GM18526 (cell line): ENCODE results near the gene SPTLC1.

Experiments used
- POLR2A ChIP-seq: IDR thresholded peaks from 3 replicates; pipeline ENCODE4 v1.6.1; 2011; ENCODE audit not compliant: insufficient read length; ENCODE audit errors: extremely low read depth

The SPTLC1 gene

DNA sequence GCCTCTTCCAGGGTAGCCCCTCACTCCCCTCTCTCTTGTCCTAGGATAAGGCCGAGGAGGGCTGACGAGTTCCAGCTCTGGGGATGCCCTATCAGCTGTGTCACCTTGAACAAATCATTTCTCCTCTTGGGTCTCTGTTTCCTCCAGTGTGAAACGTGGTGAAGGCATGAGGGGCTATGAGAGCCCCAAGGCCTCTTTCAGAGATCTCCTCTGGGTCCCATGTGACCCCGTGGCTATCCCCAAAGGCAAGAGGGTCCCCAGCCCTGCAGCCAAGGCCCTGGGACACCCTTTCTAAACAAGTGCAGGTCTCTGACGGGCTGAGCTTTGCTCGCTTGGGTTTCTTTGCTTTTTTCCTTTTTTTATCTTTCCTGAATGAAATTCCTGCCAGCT lies 25.5 kb upstream of the SPTLC1 start:
- no peak for TF ChIP-seq POLR2A

DNA sequence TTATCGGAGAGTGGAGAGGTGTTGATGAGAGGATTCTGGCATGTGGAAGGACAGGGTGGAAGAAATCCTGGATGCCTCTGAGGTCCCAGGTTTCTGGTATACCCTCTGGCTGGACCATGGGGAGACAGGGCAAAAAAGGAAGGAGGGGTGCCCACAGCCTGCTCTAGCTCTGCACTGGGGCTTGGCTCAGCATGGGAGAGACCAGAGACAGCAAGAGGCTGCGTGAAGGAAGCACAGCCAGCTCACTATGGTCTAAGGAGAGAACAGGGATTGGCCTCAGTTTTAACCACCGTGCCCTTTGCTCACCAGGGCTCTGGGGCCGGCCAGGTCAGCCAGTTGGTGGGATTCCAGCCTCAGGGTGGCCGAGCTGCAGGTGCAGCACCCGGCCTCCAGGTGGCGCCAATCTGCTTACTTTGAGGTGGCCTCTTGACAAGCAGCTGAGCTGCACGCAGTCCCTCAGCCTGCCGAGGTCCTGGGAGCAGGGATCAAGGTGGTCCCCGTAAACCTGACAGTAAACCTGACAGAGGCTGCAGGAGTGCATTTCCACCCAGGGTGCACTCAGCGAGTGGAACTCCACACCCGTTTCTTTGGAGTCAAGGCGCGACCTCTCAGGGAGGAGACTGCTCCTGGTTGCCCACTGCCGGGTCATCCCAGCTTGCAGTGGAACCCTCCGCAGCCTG lies 25.0 kb upstream of the SPTLC1 start:
- no peak for TF ChIP-seq POLR2A

DNA sequence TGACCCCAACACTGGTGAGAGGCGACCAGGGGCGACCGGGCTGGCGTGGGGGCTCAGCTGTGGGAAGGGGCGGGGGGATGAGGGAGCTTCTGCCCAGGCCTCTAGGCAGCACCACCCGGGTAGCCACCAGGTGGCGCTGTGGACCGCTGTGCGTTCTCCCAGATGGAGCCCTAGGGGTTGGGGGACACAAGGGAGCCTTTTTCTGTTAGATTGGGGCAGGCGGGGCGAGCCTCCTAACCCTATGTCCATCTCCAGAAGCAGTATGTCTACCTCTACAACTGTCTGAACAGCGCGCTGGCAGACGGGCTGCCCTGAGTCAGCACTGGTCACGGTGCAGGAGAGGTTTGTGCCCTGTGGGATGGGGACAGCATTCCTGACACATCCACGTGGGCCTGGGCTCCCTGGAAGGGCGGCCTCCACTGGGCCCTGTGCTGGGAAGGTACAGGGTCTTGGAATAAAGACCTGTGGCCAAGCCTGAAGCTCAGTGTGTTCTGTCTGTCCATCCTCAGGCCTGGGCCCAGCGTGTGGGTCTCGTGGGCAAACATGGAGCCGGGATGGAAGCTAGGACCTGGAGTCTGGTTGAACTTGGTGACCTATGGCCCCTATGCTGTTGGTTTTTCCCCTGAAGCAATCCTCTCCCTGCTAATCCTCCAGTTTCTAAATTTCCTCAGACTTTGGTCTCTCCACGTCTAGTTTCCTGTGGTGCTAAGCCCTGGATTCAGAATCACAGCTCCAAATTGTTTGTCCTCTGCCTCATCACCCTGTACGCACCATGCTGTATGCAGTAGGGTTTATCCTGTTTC lies 23.1 kb upstream of the SPTLC1 start:
- no peak for TF ChIP-seq POLR2A

DNA sequence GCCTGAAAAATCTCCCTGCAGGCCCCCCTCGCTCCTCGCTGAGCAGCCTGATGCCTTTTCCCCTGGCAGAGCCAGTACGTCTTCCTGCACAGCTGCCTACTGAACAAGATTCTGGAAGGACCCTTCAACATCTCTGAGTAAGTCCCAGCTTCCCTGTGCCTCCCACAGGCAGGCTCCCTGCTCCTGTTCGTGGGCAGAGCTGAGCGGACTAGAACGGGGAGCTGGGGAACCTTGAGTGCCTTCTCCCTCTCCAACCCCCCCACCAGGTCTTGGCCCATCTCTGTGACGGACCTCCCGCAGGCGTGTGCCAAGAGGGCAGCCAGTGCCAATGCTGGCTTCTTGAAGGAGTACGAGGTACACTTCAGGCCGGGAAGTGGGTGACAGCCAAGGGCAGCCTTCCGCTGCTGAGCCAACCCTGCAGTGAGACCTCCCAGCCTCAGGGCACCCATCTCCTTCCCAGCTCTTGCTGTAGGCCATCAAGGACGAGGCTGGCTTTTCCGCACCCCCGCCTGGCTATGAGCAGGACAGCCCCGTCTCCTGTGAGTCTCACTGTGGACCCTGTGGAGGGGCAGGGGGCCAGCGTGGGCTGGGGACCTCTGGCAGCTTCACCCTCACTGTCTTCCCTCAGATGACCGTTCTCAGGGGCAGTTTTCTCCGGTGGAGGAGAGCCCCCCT lies 21.1 kb upstream of the SPTLC1 start:
- TF ChIP-seq POLR2A = no peak

DNA sequence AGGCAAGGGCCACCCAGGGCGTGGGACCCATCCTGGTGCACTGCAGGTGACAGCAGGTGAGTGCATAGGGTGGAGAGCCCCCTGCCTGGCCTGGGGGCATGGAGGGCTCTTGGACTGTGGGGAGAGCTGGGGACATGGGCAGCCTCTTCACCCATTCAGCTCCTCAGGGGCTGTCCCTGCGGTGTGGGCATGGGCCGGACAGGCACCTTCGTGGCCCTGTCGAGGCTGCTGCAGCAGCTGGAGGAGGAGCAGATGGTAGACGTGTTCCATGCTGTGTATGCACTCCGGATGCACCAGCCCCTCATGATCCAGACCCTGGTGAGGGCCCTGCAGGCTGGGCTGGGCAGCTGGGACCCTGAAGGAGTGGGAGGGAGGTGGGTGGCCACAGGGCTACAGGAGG lies 20.4 kb upstream of the SPTLC1 start:
- TF ChIP-seq POLR2A = no peak

DNA sequence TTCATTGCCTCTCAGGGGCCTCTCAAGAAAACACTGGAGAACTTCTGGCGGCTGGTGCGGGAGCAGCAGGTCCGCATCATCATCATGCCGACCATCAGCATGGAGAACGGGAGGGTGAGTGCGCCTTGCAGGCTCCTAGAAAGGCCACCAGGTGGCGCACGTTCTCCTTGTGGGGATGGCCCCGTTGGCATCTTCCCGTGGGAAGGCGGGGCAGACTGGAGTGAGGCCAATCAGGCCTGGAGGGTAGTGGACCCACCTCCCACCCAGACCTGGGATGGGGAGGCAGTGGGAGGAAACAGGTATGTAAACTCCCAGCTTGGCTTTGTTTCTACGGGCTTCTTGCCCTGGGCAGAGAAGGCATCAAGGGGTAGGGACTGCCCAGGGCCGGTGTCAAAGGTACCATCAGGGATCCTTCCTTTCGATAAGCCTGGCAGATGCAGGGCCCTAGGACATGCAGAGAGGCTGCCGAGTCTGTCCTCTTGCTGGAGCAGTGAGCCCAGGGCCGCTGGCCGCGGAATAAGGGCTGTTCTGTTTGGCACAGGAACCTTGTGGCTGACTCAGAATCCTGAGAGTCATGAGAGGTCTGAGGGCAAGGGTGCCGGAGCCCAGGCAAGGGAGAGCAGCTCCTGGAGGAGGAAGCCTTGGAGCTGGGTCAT lies 18.9 kb upstream of the SPTLC1 start:
- TF ChIP-seq POLR2A = no peak

DNA sequence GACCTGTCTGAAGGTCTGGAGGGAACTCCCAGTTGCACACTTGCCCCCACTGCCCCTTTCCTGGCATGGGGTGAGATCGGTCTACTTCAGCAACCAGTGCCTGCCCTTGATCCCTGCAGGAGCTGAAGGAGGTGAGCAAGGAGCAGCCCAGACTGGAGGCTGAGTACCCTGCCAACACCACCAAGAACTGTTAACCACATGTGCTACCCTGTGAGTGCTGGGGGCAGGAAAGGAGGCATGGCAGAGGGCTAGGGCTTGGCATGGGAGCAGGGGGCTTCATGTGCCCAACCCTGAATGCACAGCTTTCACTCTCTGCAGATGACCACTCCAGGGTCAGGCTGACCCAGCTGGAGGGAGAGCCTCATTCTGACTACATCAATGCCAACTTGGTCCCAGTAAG lies 17.3 kb upstream of the SPTLC1 start:
- no peak for TF ChIP-seq POLR2A

DNA sequence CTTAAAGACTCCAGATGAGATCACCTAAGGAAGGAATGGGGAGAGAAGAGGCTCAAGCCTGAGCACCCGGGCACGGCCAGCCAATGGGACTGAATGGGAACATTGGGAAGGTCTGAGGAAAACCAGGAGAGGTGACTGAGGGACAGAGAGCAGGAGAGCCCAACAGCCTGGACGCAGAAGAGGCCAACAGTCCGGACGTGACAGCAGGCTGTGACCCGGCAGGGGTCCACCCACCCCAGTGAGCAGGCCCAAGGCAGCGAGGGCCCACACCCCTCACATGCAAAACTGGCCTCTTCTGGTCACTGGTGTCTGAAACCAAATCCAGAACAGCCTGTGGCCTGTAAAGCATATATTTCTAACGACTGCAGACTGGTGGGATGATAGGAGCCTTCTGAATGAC lies 7.6 kb upstream of the SPTLC1 start:
- no peak for TF ChIP-seq POLR2A

DNA sequence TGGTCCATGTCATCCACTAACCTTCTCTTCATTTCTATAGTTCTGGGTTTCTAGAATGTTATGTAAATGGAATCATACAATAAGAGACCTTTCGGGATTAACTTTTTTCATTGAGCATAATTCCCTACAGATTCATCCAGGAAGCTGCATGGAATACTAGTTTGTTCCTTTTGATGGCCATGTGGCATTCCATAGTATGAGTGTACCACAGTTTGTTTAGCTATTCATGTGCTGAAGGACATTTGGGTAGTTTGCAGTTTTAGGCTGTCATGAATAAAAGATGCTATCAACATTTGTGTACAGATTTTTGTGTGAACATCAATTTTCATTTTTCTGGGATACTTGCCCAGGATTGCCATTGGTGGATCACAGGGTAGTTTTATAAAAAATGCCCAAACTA lies 6.8 kb upstream of the SPTLC1 start:
- no peak for TF ChIP-seq POLR2A

DNA sequence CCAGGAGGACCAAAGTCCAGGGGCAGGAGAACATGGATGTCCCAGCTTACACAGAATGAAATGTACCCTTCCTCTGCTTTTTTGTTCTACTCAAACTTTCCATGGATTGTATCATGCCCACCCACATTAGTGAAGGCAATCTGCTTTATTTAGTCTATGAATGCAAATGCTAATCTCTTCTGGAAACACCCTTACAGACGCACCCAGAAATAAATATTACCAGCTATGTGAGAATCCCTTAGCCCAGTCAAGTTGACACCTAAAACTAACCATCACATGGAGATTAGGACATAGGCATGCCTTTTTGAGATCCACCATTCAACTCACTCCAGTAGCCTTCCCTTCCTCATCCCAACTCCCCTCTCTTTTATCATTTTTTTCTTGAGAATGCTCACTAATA lies 6.1 kb upstream of the SPTLC1 start:
- no peak for TF ChIP-seq POLR2A

DNA sequence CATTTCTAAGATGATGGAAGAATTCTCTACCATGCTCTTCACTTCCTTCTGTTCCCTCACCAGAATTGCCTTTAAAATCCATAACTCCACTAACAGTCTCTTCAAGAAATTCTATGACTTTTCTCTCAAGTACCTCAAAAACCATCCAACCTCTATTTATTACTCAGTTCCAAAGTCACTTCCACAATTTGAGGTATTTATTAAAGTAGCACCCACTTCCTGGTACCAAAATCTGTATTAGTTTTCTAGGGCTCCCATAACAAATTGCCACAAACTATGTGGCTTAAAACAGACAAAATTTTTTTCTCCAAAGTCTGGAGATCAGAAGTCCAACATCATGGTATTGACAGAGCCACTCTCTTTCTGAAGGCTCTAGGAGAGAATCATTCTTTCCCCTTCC lies 4.9 kb upstream of the SPTLC1 start:
- TF ChIP-seq POLR2A = no peak

DNA sequence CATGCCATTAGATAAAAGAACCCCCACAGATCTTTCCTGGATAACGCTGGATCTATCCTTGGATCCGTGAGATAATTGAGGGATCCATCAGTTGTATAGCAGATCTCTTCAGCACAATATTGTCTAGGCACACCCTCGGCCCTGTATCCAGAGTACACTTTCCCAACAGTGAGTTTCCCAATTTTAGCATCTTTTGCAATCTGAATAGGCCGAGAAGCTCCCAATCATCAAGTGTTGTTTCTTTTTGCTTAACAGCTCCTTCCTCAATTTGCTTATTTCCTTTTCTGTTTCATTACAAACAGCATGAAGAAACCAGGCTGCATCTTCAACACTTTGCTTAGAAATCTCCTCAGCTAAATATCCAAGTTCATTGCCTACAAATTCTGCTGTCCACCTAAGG lies 4.4 kb upstream of the SPTLC1 start:
- no peak for TF ChIP-seq POLR2A

DNA sequence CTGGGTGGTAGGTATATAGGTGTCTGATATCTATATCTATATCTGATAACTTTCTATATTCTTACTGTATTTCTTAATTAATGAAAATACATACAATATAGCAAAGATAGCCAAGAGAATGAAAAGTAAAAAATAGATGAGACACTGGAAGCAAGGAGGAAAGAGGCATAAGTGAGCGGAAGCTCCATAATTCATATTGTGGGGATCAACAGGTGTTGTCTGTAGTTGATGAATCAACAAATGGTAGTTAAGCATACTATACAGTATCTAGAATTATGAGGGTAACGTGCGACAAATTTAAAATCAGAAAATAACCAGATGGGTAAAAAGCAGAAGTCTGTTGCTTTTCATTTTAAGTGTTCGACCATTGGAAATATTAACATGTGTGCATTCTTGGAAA lies 7.1 kb downstream of the SPTLC1 start:
- TF ChIP-seq POLR2A = no peak

DNA sequence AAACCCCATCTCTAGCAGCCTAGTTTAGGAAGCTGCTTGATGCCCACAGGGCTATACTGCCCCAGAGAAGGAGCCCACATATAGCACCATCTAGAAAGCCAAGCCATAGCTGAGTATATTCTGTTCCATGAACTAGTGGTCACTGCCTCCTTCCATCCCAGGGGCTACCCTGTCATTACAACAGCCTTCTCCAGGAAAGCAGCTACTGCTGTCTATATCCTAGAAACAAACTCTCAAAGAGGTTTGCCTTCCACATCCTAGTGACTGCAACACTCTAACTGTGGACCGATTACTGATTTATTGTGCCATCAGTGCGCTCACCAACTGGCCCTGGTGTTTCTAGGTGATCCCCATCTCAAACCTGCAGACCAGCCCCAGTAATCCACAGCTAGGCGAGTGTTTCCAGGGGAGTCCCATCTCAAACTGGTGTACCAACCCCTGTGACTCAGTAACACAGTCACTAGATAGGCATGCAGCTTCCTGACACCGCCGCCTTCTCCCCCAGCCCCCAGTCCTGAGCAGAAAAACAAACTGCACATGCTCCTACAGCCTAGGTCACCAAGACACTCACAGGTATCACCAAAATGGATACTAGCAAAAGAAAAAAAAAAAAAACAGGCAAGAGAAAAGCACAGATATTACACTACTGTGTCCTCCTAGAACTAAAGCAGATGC lies 14.8 kb downstream of the SPTLC1 start:
- no peak for TF ChIP-seq POLR2A

DNA sequence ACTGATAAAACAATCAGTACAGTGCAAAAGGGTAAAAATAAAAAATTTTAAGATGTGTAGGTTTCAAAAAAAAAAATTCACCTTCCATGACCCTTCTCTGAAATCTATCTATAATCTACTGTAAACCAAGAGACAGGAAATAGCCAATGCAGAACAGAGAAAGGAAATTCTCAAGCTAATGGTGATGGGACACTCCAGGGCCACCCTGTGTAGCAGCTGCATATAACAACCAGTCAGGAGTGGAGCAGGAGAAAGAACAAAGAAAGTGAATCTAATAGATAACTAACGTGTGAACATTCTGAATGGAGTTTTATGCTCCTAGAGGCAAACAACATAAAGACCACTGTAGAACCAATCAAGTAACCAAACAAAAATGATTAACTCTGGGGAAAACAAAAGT lies 16.6 kb downstream of the SPTLC1 start:
- TF ChIP-seq POLR2A = no peak
